ENCODE results near the gene NPDC1.

Gene NPDC1

GRCh38 chr9:137079401-137079787 is 33.4 kb upstream of the NPDC1 start:
- CTCF ChIA-PET, result no interaction called here
- H3K4me1 ChIP-seq (ENCODE audit: control extremely low read depth in 1 of 4, control insufficient read depth in 4 of 4, insufficient read depth in 4 of 4, low read length in 3 of 4), result peaks cover 0 to 17% (median 16%) of the 10 kb centered on the region in 4 experiments
- no peak overlapping the region for H3K4me3 ChIP-seq (ENCODE audit: control insufficient read depth in 1 of 7, extremely low read depth in 1 of 7, insufficient read depth in 4 of 7, low read depth in 2 of 7, low read length in 6 of 7)
- no peaks in the 10 kb centered on the region for H3K9me3 ChIP-seq (ENCODE audit: control extremely low read depth in 1 of 5, control insufficient read depth in 4 of 5, insufficient read depth in 2 of 5, low read depth in 1 of 5, low read length in 4 of 5)
- WGBS (ENCODE audit: insufficient coverage), result 92% methylated on average over 13 of the region's 13 CpGs
- peaks cover 0 to 51% (median 28%) of the 10 kb centered on the region in 4 experiments for H3K36me3 ChIP-seq (ENCODE audit: control insufficient read depth in 4 of 4, insufficient read depth in 4 of 4, low read length in 3 of 4)
- H3K27me3 ChIP-seq (replicated peaks in 2 of 5; ENCODE audit: control insufficient read depth in 4 of 5, insufficient read depth in 5 of 5, low read length in 4 of 5), result no peaks in the 10 kb centered on the region
- DNase-seq, result no peak
- POLR2A ChIA-PET, result no interaction called here
- no peak overlapping the region for H3K27ac ChIP-seq (ENCODE audit: insufficient read depth in 1 of 2, low read depth in 1 of 2, low read length in 2 of 2, poor library complexity in 1 of 2, severe bottlenecking in 2 of 2)

GRCh38 chr9:137078701-137079400 is 32.9 kb upstream of the NPDC1 start:
- Histone ChIP-seq H3K4me3 (ENCODE audit: control insufficient read depth in 1 of 7, extremely low read depth in 1 of 7, insufficient read depth in 4 of 7, low read depth in 2 of 7, low read length in 6 of 7) (peak overlapping the region in 4 of 7 experiments; percentile 59 to 86 (median 76)), H3K27me3 (replicated peaks in 2 of 5; ENCODE audit: control insufficient read depth in 4 of 5, insufficient read depth in 5 of 5, low read length in 4 of 5) (no peaks in the 10 kb centered on the region), H3K9me3 (ENCODE audit: control extremely low read depth in 1 of 5, control insufficient read depth in 4 of 5, insufficient read depth in 2 of 5, low read depth in 1 of 5, low read length in 4 of 5) (no peaks in the 10 kb centered on the region), H3K4me1 (ENCODE audit: control extremely low read depth in 1 of 4, control insufficient read depth in 4 of 4, insufficient read depth in 4 of 4, low read length in 3 of 4) (peaks cover 0 to 17% (median 16%) of the 10 kb centered on the region in 4 experiments), H3K36me3 (ENCODE audit: control insufficient read depth in 4 of 4, insufficient read depth in 4 of 4, low read length in 3 of 4) (peaks cover 0 to 49% (median 27%) of the 10 kb centered on the region in 4 experiments), H3K27ac (ENCODE audit: insufficient read depth in 1 of 2, low read depth in 1 of 2, low read length in 2 of 2, poor library complexity in 1 of 2, severe bottlenecking in 2 of 2) (no peak overlapping the region)
- 93% methylated on average over 41 of the region's 51 CpGs for WGBS (ENCODE audit: insufficient coverage)
- ChIA-PET CTCF (interaction anchor here (2.8 kb wide), 1 partner anchor 11 kb away, joined by 11 read pairs; no protein-coding TSS in a partner anchor), POLR2A (no interaction called here)
- no peak for DNase-seq

GRCh38 chr9:137077758-137078693 is 32.0 kb upstream of the NPDC1 start:
- peak in 2 of 3 donors; percentile 48 to 61 for DNase-seq
- H3K36me3 ChIP-seq (ENCODE audit: control insufficient read depth in 4 of 4, insufficient read depth in 4 of 4, low read length in 3 of 4), result peaks cover 0 to 41% (median 21%) of the 10 kb centered on the region in 4 experiments
- ChIA-PET CTCF (interaction anchor here (0.9 to 2.8 kb wide), 2 partner anchors 10 to 12 kb away, joined by 3 to 11 read pairs; no protein-coding TSS in a partner anchor), POLR2A (interaction anchor here (0.5 kb wide), 1 partner anchor 306 kb away, joined by 6 read pairs; no protein-coding TSS in a partner anchor)
- no peaks in the 10 kb centered on the region for H3K9me3 ChIP-seq (ENCODE audit: control extremely low read depth in 1 of 5, control insufficient read depth in 4 of 5, insufficient read depth in 2 of 5, low read depth in 1 of 5, low read length in 4 of 5)
- 23% methylated on average over 68 of the region's 76 CpGs for WGBS (ENCODE audit: insufficient coverage)
- no peak overlapping the region for H3K27ac ChIP-seq (ENCODE audit: insufficient read depth in 1 of 2, low read depth in 1 of 2, low read length in 2 of 2, poor library complexity in 1 of 2, severe bottlenecking in 2 of 2)
- peaks cover 0 to 25% (median 17%) of the 10 kb centered on the region in 4 experiments for H3K4me1 ChIP-seq (ENCODE audit: control extremely low read depth in 1 of 4, control insufficient read depth in 4 of 4, insufficient read depth in 4 of 4, low read length in 3 of 4)
- H3K27me3 ChIP-seq (replicated peaks in 2 of 5; ENCODE audit: control insufficient read depth in 4 of 5, insufficient read depth in 5 of 5, low read length in 4 of 5), result no peaks in the 10 kb centered on the region
- H3K4me3 ChIP-seq (ENCODE audit: control insufficient read depth in 1 of 7, extremely low read depth in 1 of 7, insufficient read depth in 4 of 7, low read depth in 2 of 7, low read length in 6 of 7), result peak overlapping the region; percentile 59 to 86 (median 68)

- WGBS (ENCODE audit: insufficient coverage), result 1% methylated on average over 43 of the region's 87 CpGs
- H3K9me3 ChIP-seq (ENCODE audit: control extremely low read depth in 1 of 5, control insufficient read depth in 4 of 5, insufficient read depth in 2 of 5, low read depth in 1 of 5, low read length in 4 of 5), result no peaks in the 10 kb centered on the region
- POLR2A ChIA-PET, result interaction anchor here (0.5 kb wide), 1 partner anchor 305 kb away, joined by 6 read pairs; no protein-coding TSS in a partner anchor
- H3K4me1 ChIP-seq (ENCODE audit: control extremely low read depth in 1 of 4, control insufficient read depth in 4 of 4, insufficient read depth in 4 of 4, low read length in 3 of 4), result peaks cover 0 to 28% (median 17%) of the 10 kb centered on the region in 4 experiments
- H3K36me3 ChIP-seq (ENCODE audit: control insufficient read depth in 4 of 4, insufficient read depth in 4 of 4, low read length in 3 of 4), result peaks cover 0 to 33% (median 17%) of the 10 kb centered on the region in 4 experiments
- CTCF ChIA-PET, result interaction anchor here (0.8 to 2.8 kb wide), 3 partner anchors 9 to 13 kb away, joined by 3 to 11 read pairs (median 4); no protein-coding TSS in a partner anchor
- no peaks in the 10 kb centered on the region for H3K27me3 ChIP-seq (replicated peaks in 2 of 5; ENCODE audit: control insufficient read depth in 4 of 5, insufficient read depth in 5 of 5, low read length in 4 of 5)
- H3K27ac ChIP-seq (ENCODE audit: insufficient read depth in 1 of 2, low read depth in 1 of 2, low read length in 2 of 2, poor library complexity in 1 of 2, severe bottlenecking in 2 of 2), result no peak within 1 kb of the TSS
- peak within 1 kb of the TSS; percentile 59 to 86 (median 68) for H3K4me3 ChIP-seq (ENCODE audit: control insufficient read depth in 1 of 7, extremely low read depth in 1 of 7, insufficient read depth in 4 of 7, low read depth in 2 of 7, low read length in 6 of 7)
- peak in 2 of 3 donors; percentile 45 to 61 for DNase-seq
These were observed 31.2 kb upstream of the NPDC1 start, which contains the start of gene UAP1L1 for GRCh38 chr9:137077010-137077747. TSS of gene UAP1L1 (plus strand) at chr9:137077517. CDS start at chr9:137077533, 16 bp downstream.

GRCh38 chr9:137076636-137077009 is 30.6 kb upstream of the NPDC1 start:
- Histone ChIP-seq H3K9me3 (ENCODE audit: control extremely low read depth in 1 of 5, control insufficient read depth in 4 of 5, insufficient read depth in 2 of 5, low read depth in 1 of 5, low read length in 4 of 5) (no peaks in the 10 kb centered on the region), H3K27me3 (replicated peaks in 2 of 5; ENCODE audit: control insufficient read depth in 4 of 5, insufficient read depth in 5 of 5, low read length in 4 of 5) (no peaks in the 10 kb centered on the region), H3K36me3 (ENCODE audit: control insufficient read depth in 4 of 4, insufficient read depth in 4 of 4, low read length in 3 of 4) (peaks cover 0 to 27% (median 14%) of the 10 kb centered on the region in 4 experiments), H3K27ac (ENCODE audit: insufficient read depth in 1 of 2, low read depth in 1 of 2, low read length in 2 of 2, poor library complexity in 1 of 2, severe bottlenecking in 2 of 2) (no peak overlapping the region), H3K4me1 (ENCODE audit: control extremely low read depth in 1 of 4, control insufficient read depth in 4 of 4, insufficient read depth in 4 of 4, low read length in 3 of 4) (peaks cover 0 to 30% (median 17%) of the 10 kb centered on the region in 4 experiments), H3K4me3 (ENCODE audit: control insufficient read depth in 1 of 7, extremely low read depth in 1 of 7, insufficient read depth in 4 of 7, low read depth in 2 of 7, low read length in 6 of 7) (peak overlapping the region in 6 of 7 experiments; percentile 13 to 86 (median 54))
- POLR2A ChIA-PET, result no interaction called here
- WGBS (ENCODE audit: insufficient coverage), result 59% methylated on average over 12 of the region's 15 CpGs
- CTCF ChIA-PET, result interaction anchor here (0.8 to 2.8 kb wide), 3 partner anchors 8 to 13 kb away, joined by 3 to 11 read pairs (median 4); no protein-coding TSS in a partner anchor
- no peak for DNase-seq

- no peak overlapping the region for H3K4me3 ChIP-seq (ENCODE audit: control insufficient read depth in 1 of 7, extremely low read depth in 1 of 7, insufficient read depth in 4 of 7, low read depth in 2 of 7, low read length in 6 of 7)
- peaks cover 0 to 17% (median 9%) of the 10 kb centered on the region in 4 experiments for H3K36me3 ChIP-seq (ENCODE audit: control insufficient read depth in 4 of 4, insufficient read depth in 4 of 4, low read length in 3 of 4)
- peaks cover 0 to 41% (median 28%) of the 10 kb centered on the region in 4 experiments for H3K4me1 ChIP-seq (ENCODE audit: control extremely low read depth in 1 of 4, control insufficient read depth in 4 of 4, insufficient read depth in 4 of 4, low read length in 3 of 4)
- no peaks in the 10 kb centered on the region for H3K27me3 ChIP-seq (replicated peaks in 2 of 5; ENCODE audit: control insufficient read depth in 4 of 5, insufficient read depth in 5 of 5, low read length in 4 of 5)
- ChIA-PET POLR2A (no interaction called here), CTCF (interaction anchor here (1.4 kb wide), 1 partner anchor 9 kb away, joined by 3 read pairs; no protein-coding TSS in a partner anchor)
- no peak overlapping the region for H3K27ac ChIP-seq (ENCODE audit: insufficient read depth in 1 of 2, low read depth in 1 of 2, low read length in 2 of 2, poor library complexity in 1 of 2, severe bottlenecking in 2 of 2)
- no peaks in the 10 kb centered on the region for H3K9me3 ChIP-seq (ENCODE audit: control extremely low read depth in 1 of 5, control insufficient read depth in 4 of 5, insufficient read depth in 2 of 5, low read depth in 1 of 5, low read length in 4 of 5)
- DNase-seq, result no peak
- WGBS (ENCODE audit: insufficient coverage), result 98% methylated on average over 9 of the region's 12 CpGs
These were observed 29.3 kb upstream of the NPDC1 start for GRCh38 chr9:137075275-137075775.

All from common myeloid progenitor, CD34-positive (primary cell).